Left forelimb (tissue), 1 donor: Measurements from ENCODE around the gene CFAP97.
"Not testable (repeated sequence)": the region's sequence is repeated elsewhere in the genome, so short reads cannot be mapped to it uniquely, and the experiment has no call there.

Experiments
- DNase-seq: peaks from one replicate; pipeline ENCODE4 v3.0.0-alpha.2; 2018; ENCODE audit warnings: low spot score

The CFAP97 gene

DNA sequence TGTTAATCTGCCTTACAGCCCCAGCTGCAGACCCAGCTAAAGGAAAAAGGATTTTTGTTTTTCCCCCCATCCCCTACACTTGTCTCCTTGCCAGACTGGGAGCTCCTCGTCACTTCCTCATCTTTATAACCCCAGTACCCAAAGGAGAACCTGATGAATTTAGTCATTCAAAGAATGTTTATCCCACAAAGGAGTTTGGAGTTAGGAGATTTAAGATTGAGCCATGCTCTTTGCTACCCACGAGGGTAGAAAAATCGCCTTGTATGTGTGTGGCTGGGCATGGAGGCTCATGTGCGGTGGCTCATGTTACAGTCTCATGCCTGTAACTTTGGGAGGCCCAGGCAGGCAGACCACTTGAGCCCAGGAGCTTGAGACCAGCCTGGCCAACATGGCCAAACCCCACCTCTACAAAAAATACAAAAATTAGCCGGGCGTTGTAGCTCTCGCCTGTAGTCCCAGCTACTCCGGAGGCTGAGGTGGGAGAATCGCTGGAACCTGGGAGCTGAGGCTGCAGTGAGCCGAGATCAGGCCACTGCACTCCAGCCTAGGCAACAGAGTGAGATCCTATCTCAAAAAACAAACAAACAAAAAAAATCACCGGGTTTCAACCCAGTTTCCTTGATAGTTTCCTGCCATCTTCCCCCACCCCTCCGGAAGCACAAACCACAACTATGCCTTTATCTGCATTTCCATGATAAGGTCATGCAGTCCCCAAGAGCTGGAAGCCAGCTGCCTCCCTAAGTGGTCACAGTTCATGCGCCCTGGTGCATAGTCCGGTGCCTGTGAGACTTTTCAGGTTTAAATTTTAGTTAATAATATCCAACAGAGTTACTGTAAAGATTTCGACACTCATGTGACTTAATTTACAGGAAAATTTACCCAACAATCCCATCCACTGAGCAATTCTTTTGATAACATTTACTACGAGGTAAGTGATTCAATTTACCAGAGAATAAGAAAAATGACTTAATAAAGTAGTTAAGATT lies 1.5 kb downstream of the CFAP97 start:
- DNase-seq = no peak

DNA sequence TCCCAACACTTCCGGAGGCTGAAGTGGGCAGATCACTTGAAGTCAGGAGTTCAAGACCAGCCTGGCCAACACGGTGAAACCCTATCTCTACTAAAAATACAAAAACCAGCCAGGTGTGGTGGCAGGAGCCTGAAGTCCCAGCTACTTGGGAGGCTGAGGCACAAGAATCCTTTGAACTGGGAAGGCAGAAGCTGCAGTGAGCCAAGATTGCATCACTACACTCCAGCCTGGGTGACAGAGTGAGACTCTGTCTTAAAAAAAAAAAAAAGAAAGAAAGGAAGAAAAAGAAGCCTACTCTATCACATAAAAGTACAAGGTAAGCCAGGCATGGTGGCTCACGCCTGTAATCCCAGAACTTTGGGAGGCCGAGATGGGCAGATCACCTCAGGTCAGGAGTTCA lies 5.6 kb downstream of the CFAP97 start:
- not testable (repeated sequence) for DNase-seq

DNA sequence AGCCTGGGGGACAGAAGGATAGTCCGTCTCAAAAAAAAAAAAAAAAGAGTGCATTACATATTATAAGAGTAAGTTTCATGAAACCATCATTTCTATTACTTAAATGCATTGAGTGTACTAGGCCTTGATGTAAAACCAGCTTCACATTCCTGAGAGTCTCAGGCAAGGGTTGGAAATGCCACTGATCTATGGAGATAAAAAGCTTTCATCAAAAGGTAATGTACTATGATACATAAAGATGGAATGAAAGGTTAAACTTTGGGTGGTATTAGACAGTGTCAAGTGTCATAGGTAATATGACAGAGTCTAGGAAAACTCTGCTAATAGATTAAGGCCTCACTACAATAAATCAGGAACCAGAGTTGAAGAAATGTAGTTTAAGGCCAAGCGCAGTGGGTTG lies 7.4 kb downstream of the CFAP97 start:
- DNase-seq = no peak

DNA sequence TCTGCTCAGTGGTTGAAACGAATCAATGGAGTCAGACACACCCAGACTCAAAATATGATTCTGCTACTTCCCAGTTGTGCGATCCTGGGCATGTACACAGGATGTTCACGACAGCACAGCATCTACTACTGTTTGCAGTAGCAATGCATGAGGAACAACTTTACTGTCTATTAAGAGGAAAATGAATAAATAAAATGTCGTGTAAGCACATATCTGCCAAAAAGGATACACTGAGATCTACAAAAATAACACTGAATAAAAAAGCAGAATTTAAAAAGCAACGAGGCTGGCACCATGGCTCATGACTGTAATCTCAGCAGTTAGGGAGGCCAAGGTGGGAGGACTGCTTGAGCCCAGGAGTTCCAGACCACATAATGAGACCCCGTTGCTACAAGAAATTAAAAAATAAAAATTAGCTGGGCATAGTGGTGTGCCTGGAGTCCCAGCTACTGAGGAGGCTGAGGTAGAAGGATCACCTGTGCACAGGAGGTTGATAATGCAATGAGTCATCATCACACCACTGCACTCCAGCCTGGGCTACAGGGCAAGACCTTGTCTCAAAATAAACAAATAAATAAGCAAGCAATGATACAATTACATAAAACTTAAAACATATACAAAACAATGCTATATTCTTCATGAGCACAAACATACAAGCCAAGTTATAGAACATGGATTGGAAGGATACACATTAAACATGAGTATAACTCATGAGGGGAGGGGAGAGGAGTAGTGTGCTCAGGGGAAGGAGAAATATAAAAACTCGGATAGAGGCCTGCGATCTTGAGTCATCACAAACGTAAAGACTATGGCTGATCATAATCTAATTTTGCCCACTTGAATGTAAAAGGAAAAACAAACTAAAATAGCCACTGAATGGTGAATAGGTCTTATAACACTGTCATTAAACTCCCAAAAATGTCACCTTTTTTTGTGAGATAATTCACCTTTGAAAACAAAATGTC lies 8.6 kb downstream of the CFAP97 start:
- no peak for DNase-seq

DNA sequence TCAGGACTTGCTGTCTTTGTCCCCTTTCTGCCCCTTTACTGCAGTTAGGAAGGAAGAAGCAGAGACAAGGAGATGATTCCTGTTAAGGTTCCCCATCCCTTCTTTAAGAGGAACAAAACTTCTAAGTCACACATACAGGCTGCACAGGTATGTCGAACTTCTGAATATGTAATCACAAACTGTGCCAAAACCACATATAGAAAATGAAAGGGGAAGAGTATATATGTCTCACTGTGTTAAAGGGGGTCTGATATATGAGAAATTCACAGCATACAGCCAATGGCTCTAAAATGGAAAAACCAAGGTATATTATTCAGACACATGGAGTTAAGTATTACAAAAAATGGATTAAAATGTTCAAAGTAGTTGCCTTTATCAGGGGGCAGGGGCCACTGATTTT lies 11.7 kb downstream of the CFAP97 start:
- no peak for DNase-seq

GRCh38 chr4:185190306-185190856 lies 13.4 kb downstream of the CFAP97 start:
- no peak for DNase-seq

- no peak for DNase-seq
Measured at GRCh38 chr4:185189606-185190305, 14.0 kb downstream of the CFAP97 start.

- DNase-seq = no peak
Measured at GRCh38 chr4:185186769-185187168, 17.0 kb downstream of the CFAP97 start.

GRCh38 chr4:185183622-185184281 lies 20.0 kb downstream of the CFAP97 start:
- no peak for DNase-seq

DNA sequence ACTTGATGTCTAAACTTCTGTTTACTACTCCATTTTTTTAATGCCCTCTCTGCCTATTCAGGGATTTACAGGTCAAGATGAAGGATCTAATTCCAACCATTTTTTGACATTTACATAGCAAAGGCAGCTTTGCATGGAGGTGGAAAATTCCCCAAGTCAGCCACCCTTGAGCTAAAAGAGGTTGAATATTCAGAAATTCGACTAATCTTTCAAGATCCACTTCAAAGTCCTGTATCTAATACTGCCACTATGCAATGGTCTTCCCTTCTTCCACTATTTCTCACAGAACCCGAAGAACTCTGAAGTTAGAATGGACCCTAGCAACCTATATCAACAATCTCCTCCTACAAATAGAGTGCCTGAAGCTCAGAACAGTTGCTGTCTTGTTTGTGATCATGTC lies 21.6 kb downstream of the CFAP97 start:
- DNase-seq = no peak

DNA sequence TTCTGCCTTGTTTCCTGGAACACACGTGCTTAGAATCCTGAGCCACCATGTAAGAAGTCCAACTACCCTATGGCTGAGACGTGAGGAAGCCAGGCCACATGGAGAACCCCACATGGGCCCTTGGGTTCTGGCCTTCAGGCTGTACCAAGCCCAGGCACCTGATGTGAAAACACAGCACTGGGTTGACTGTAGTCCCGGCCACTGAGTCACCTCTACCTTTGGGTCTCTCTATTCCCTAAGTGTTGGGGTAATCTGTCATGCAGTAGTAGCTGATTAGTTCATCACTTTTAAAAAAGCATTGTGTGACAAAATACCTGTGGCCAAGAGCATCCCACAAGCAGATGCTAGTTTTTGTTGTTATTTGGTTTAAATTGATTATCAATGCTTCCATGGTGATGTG lies 24.3 kb downstream of the CFAP97 start:
- DNase-seq = no peak

GRCh38 chr4:185171373-185172071 lies 32.3 kb downstream of the CFAP97 start:
- no peak for DNase-seq

GRCh38 chr4:185167234-185167633 lies 36.6 kb downstream of the CFAP97 start:
- DNase-seq = no peak

- no peak for DNase-seq
Measured at GRCh38 chr4:185165605-185166063, 38.2 kb downstream of the CFAP97 start.

DNA sequence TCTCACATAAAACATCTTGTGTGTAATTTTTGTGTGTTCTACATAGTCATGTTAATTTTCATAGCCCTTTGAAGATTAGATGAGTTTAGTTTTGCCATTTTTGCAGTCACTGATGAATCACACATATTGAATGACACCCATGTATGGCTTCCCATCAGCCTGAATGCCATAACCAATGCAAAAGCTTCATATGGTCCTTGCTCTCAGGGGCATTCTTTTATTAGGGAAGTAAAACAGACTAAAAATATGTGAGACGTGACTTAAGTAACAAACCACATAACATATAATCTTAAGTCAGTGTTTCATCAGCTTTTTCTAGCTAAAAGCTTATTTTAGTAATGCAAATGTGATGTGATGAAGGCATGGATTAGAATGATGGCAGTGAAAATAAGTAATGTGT lies 52.5 kb downstream of the CFAP97 start:
- no peak for DNase-seq

DNA sequence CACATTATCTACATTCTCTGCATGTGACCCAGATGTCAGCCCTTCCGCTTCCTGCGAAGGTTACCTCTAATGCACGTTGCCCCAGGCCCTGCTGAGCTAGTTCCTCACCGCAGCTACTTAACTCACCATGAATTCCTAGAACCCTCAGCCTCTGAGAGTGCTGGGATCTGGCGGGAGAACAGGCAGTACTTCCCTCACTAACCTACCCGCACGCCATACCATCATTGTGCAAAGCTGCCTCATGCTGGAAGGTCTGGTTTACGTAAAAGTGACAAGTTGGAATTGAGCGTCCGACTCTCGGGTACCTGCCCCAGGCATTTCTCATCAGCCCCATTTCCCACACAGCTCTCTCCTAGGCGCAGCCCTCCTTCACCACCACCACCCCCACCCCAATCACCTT lies 54.4 kb downstream of the CFAP97 start:
- DNase-seq = no peak

GRCh38 chr4:185145572-185145971 lies 58.2 kb downstream of the CFAP97 start:
- no peak for DNase-seq

GRCh38 chr4:185144601-185145240 lies 59.1 kb downstream of the CFAP97 start:
- DNase-seq = no peak

DNA sequence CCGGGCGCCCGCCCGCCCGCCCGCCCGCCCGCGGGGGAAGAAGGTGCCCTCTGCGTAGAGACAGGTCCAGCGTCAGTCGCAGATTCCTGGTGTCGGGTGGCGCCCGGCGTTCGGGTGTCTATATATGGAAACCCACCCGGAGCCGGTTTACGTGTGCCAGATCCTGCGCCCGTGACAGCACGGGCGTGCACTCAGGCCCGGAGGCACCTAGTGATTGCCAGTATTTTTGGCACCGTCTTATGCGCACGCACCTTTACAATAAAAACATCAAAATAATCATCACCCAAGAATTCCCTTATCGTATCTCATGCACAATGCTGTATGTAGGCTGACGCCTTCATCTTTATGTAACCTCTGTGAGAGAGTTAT lies 60.2 kb downstream of the CFAP97 start:
- DNase-seq = no peak
